CD4-positive, alpha-beta T cell treated with Interferon gamma for 1 hour (primary cell): ENCODE results near the gene PCCA.
A peak's percentile ranks its signal among the peaks of the same experiment; 100 is the strongest.
"Not testable (repeated sequence)": the region's sequence is repeated elsewhere in the genome, so short reads cannot be mapped to it uniquely, and the experiment has no call there.

Experiments used
- DNase-seq: peaks from one replicate; pipeline ENCODE4 v3.0.0-alpha.2; 2020

Gene PCCA

DNA sequence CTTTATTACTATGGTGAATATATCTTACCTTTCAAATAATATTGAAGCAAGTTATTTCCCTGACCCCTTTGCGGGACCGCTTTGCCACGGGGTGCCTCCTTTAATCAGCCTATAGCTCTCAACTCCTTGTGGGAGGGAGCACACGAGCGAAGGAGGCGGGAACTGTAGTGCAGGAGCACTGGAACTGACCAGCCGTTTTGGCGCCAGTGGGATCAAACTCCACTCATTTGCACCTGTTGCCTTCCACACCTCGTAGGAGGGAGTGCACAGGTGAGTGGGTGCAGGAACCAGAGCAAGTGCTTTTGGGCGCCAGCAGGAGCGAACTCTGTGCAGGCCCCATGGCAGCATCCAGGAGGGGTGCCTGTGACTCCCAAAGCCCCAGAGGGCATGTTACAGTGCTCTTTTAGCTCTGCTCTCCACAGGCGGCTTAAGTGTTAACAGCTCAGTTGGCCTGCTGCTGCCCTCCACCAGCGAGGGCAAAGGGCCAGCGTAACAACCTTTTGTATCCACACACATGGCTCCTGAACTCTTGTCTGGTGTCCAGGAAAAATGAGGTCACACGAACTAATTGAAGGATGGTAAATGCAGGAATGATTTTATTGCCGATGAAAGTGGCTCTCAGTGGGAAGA is 292.8 kb downstream of the PCCA start:
- DNase-seq: no peak

DNA sequence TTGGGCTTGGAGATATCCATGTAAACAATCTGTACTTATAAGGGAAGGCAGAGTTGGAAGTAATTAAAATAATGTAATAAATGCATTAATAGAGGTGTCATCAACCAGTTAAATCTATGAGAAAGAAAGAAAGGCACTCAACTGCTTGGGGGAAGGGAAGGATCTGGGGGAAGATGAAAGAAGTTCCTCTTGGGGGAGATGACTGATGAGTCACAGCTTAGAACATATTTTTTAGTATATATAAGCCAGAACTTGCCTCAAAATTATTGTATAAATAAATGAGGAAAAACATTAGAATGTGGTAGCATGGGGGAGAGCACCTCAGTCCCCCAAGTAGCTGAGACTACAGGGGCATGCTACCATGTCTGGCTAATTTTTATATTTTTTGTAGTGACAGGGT is 293.9 kb downstream of the PCCA start:
- no peak for DNase-seq

DNA sequence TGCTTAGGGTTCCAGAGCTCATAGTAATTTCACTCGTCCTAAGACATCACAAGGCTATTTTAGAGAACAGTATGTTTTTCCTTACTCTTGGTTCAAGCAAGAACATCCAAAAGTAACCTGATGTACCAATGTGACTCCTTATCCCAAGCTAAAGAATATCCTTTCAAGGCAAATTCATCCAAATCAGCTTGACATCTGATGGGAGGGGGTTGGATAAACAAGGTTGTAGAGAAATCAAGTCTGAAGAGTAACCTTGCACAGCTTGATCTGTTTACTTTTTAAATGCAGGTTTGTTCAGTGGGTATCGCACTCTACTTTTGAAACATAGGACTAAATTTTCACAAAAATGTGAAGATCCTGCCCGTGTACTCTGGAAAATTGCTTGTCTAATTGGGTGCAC is 298.5 kb downstream of the PCCA start:
- DNase-seq: no peak

DNA sequence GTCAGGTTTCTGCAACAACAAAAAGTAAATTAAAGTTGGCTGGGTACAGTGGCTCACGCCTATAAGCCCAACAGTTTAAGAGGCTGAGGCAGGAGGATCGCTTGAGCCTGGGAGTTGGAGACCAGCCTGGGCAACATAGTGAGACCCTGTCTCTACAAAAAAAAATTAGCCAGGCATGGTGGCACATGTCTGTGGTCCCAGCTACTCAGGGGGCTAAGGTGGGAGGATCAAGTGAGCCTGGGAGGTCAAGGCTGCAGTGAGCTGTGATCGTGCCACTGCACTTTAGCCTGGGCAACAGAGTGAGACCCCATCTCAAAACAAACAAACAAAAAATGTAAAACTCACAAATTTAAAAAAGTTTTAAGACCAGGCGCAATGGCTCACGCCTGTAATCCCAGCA is 299.3 kb downstream of the PCCA start:
- not testable (repeated sequence) for DNase-seq

DNA sequence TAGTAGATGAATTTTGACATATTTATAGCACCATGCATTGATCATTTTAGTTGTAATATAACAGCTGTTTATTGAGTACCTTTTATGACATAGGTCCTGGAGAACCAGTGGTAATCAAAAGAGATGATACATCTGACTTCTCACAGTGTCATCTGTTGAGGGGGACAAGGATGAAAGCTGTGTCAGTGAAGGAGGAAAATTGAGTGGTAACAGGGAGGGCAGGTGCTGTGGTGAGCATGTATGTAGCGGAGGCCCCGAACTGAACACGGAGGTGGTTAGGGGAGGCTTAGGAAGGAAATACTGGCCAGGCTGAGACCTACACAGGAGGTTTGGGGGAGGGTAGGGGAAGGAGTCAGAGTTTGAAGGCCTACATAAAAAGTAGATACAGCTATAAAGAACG is 300.0 kb downstream of the PCCA start:
- no peak for DNase-seq

DNA sequence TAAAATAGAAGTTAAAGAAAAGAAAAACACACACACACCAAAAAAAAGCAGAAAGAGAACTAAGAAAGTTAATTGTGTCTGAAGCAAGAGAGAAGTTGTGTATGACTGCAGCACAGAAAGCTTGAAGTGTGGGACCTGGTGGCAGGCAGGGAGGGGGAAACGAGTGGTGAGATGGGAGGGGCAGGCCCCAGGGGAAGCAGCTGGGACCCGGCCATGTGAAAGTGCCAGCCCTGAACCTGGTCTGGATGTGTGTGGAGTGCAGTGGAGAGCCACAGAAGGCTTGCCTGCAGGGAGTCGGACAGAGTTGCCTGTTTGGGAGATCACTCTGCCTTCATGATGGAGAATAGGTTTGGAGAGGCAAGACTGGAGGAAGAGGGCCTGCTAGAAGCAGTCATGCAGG is 300.7 kb downstream of the PCCA start:
- no peak for DNase-seq

DNA sequence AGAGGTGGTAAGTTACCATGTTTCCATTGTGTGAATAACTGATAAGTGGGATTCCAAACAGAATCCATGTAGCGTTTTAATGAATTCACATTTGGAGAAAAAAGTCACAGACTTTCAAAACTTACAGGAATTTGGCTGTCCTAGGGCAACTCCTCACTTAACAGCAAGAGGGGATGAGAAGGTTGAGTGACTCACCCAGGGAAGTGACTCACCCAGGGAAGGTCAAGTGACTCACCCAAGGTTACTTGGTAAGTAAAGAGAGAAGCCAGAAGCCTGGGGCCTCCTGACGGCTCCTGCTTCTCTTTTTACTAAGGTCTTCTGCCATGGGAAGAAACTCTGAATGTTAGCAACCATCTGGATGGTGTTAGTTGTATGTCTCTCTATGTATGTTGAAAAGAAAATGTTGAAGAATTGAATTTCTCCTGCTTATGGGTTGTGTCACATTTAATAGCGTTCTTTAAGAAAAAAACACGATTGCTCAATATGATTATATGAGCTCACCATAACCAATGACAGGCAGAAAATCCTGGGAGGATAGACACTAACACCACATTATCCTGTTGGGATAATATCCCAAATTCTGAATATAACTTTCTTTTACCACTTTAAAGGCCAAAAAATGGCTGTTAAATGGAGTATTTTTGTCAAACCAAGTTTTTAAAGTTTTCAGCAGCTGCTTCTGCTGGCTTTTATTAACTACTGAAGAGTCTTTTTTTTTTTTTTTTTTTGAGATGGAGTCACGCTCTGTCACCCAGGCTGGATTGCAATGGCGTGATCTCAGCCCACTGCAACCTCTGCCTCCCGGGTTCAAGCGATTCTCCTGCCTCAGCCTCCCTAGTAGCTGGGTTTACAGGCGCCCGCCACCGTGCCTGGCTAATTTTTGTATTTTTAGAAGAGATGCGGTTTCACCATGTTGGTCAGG is 304.1 kb downstream of the PCCA start:
- DNase-seq: peak; percentile 64

DNA sequence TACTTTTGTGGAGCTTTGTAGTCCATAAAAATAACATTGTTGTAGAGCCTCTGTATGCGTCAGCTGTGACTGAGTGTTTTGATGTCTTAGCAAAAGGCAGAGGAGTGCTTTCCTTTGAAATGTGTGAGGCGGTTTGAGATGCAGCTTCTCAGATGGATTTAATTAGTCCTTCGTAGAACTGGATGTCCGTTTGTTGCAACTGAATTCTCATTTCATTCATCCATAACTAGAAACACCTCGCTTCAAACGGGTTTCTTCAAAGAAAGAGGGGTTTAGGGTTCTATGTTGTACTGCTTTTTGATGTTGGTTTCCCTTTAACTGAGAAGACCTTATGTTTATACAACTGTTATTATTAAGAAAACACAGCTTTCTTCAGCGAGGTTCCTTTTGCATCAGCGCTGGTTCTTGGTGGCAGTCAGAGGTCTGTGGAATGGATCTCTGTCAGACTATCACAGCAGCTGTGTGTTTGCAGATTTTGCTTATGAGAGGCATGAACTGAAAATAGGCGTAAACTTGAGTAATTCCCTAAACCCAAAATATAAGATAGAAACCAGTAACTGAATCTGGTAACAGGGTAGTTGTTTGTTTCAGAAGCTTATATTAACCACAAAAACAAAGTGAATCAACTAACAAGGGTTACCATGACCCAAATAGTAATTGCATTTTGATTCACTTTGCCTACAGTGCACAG is 305.3 kb downstream of the PCCA start:
- no peak for DNase-seq

DNA sequence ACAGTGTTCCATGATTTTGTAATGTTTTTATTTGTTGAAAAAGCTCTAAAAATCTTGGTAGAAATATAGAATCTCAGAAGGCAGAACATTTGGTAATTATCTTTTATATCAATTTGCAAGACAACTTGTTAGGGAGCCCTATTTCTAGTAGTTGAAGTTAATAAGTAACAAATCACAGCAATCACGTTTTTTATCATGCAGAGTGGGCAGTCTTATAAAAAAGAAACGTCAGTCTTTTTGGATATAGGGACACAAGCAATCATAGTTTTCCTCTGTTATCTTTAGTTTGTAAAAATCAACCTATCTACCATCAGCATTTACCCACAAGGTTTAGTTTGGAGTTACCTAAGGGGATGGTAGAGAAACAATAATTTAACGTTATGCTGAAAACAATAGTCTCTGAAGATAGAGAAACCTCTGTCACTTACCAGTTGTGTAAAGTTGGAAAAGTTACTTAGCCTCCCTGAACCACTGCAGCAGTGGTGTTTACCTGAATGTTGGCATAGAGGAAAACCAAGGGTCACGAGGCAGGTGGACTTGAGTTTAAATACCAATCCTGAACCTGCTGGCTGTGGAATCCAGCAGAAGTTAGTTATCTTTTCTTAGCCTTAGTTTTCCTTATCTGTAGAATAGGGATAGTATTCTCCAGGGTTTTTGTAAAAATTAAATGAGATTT is 306.9 kb downstream of the PCCA start:
- no peak for DNase-seq

DNA sequence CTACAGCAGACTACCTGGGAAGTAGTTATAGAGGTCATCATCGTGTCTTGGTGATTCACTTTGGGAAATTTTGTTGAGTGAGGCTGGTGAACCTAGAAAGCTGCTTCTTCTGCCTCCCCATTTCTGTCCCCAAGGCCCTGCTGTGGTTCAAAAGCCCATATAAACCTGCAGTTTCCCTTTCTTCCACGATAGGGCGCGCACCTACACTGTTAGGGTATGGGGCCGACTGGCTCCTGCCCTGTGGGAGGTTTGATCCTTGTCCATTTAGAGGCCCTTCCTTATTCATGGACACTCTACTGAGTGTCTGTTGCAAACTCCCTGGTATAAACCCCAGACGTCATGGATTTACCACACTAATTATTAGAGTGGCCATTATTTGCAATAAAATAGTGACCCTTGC is 307.9 kb downstream of the PCCA start:
- DNase-seq: no peak

DNA sequence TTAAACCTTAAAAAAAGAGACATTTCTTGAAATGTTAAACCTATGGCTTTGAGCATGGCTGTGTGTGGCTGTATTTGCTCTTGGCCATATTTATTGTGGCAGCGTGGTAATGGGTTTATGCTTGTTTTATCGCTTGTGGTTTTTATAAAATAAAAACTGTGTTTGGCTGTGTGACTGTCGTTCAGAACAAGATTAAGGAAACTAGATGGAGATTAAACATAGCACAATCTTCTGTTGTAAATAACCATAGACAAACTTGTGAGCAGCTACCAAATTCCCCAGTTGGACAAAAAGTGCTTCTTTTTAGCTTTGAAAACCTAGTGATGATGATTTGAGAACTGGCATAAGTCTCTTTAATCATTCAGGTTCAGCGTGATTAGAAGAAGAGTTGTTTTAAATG is 308.7 kb downstream of the PCCA start:
- DNase-seq: no peak

DNA sequence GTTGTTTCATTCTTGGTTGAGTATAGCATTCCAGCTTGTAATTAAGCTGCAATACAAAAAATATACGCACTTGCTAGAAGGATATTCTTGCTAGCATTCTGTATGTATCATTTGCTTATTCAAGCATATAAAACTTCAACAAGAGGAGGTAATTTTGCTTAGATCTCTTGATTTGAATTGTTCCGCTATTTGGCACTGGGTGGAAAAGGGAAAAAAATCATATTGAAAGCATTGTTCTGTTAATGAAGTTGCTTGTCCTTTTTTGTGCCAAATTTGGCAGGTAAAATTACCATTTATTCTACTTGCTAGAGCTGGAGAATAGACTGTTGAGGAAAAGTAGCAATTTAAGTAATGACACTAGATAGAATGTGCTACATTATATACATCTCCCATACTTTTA is 309.5 kb downstream of the PCCA start:
- DNase-seq: no peak

DNA sequence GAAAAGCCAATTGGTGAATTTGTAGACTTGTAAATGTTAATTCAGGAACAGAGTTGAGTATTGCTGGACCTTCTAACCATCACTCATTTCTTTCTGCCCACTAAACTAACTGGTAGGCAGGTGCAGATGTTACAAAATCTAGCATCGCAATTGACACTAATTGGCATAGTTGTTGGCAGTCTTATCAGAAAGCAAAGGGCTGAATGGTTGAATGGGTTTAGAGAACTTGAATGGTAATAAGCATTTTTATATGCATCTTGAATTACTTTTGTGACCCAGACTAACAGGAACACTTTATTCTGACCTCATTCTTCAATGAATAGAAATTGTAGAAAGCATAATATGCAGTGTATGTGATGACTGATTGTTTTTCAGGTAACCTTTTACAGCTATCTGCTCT is 310.6 kb downstream of the PCCA start:
- no peak for DNase-seq

DNA sequence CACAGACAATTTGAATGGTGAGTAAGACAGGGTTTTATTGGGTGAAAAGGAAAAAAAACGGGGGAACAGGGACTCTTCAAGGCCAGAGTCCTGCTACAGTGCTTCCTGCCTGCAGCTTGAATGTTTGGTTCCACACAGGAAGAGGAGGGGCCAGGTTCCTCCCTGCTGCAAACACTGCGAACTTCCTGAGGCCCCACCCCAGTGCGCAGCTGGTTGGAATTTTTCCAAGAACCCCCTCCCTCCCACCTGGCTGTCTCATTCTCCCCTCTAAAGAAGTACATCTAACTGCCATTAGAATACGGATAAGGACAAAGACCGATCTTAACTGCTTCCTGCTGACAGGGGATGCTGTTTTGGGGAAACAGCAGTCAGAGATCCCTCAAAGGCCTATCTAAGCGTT is 314.8 kb downstream of the PCCA start:
- no peak for DNase-seq

DNA sequence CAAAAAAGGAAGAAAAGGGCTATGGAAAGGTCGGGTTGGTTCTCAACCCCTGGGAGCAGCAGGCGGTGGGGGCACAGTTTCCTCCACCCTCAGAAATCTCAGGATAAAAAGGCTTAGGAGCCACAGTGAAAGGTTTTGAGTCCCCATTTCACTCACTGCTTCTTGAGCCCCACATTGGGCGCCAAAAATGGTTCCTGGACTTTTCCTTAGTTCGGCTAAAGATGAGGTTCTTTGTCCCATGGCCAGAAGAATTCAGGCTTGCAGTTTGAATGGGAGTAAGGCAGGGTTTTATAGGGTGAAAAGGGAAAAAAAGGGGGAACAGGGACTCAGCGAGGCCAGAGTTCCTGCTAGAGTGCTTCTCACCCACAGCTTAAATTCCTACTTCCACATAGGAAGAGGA is 320.2 kb downstream of the PCCA start:
- no peak for DNase-seq

DNA sequence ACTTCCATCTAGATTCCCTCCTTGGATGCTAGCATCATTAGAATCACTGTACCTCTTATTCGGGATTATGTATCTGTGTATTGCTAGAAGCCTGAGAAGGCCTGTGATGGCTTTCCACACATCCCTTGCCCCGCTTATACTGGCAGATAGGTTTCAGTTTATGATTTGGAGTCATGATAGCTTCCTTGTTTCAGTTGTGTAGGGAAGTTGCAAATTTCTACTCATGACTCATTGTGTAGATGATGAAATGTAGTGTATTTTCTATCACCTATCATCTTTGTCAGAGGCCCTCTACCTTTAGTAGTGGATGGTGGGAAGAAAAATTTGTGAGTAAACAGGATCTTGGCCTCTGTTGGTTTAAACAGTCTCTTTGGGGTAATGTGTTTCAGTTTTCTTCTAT is 334.5 kb downstream of the PCCA start:
- DNase-seq: no peak

DNA sequence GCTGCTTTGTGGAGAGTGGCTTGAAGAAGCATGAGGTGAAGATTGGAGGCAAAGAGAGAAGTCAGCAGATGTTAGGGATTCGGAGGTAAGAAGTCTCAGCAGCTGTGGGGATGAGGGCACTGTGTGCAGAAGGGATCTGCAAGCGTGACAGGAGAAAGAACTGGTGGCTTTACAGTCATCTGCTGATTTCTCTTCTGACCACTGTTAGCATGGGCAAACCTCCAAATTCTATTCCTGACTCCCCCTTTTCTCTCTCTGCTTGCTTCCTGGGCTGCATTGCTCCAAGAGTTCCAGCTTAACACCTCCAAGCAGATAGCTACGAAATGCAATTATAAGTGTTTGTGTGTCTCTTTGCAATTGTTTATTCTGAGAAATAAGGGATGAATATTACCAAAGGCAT is 340.1 kb downstream of the PCCA start:
- no peak for DNase-seq

DNA sequence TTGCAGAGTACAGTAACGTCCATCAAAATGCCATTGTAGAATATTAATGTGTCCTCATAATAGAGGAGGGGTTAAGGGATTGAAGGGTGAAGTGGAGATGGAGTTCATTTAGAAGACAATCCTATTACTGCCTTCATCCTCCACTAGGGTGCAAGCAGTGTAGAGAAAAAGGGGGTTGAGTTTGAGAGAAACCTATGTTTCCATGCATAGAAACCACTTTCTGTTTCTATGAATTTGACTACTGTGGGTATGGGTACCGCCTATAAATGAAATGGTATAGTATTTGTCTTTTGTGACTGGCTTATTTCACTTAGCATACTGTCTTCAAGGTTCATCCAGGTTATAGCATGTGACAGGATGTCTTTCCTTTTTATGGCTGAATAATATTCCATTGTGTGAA is 343.7 kb downstream of the PCCA start:
- DNase-seq: no peak

DNA sequence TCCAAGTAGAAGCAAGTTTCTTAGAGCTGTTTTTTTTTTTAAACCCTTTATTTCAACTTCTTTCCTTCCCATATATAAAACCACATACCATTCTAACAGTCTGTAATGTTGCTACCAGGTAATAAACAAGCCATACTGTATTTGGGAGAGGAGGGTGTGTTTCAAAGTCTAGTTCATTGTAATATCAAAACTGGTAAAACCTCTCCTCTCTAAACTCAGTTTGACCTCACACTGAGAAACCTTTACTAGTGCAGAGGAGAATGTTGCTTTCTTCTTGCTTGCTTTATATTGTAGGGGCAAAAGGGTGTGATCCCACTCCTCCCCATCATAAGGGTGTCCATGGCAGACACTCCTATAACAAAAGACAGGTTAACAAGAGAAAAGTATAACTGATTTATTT is 344.6 kb downstream of the PCCA start:
- no peak for DNase-seq

DNA sequence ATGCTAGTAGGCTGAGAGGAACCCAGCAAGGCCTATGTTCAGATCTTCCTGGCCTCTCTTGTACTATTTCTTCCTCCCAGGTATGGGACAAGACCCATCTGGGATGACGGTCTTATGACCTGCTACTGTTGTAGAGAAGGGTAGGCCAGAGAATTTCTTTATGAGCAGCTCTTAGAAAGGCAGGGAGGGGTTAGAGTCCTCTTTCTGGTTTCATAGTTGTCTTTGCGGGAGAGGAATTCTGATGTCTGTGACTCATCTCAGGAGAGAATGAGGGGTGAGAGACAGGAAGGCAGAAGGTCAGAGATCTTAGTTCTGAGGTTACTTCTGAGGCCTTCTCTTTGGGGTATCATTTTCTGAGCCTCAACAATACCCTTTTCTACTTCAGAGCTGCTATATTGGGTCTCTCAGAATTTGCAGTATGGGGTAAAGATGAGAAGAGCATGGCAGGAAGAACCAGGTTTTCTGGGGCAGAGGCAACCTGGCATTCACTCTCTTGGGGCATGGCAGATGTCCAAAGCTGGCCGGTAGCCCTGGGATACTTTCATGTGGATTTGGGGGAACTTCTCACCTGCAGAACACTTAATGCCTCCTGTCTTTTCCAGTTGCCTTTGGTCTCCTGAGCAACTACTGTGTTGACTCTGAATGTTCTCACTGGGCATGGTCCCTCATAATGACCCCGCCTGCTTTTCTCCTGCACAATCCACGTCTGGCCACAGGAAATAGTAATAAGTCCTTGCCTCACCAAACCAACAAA is 345.3 kb downstream of the PCCA start:
- no peak for DNase-seq

DNA sequence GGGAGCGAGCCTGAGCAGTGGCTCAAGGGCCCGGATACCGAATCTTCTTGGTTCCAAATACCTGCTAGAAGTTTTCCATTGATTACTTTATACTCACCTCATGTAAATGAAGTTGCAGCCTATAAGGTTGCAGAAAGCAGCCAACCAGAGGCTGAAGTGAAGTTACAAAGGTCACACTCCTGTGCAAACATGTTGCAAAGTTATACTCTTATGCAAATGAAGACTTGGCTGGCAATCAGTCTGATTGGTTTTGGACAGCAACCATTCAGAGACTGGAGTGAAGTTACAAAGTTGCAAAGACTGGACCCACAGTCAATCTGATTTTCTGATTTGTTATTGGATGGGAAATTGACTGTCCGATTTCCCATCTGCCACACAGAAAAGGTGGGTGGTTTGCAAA is 347.2 kb downstream of the PCCA start:
- no peak for DNase-seq

DNA sequence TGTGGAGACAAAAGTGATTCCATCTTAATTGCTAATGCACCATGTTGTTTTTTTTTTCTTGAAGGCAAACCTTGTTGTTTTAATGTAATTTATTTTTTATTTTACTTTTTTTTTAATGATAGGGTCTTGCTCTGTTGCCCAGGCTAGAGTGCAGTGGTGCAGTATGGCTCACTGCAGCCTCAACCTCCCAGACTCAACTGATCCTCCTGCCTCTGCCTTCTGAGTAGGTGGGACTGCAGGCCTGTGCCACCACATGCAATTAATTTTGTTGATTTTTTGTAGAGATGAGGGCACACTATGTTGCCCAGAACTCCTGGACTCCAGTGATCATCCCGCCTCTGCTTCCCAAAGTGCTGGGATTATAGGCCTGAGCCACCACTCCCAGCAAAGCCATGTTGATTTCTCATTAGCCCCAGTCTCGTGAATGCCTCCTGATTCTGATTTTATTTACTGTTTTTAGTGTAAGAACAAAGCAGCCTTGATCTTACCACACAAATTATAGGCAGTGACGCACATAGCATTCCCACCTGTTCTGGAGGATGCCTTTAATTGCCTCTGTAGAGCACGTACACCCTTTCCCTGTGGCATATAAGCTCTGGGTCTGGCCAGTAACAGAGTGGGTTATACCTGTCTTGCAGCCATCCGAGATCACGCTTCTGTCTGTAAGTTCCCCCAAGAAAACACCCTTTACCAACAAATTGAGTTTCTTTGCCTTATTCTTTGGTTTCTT is 349.3 kb downstream of the PCCA start:
- no peak for DNase-seq
